ENCODE data around the gene TM4SF1. TPM values are rescaled to one million over a fixed set of nuclear protein-coding genes. Genes with fewer than 3 reads are reported as not detected.
"Not testable (repeated sequence)": the region's sequence is repeated elsewhere in the genome, so short reads cannot be mapped to it uniquely, and the experiment has no call there.

The TM4SF1 gene
- total RNA-seq, 1 experiment from 2014 or later: 535 TPM

DNA sequence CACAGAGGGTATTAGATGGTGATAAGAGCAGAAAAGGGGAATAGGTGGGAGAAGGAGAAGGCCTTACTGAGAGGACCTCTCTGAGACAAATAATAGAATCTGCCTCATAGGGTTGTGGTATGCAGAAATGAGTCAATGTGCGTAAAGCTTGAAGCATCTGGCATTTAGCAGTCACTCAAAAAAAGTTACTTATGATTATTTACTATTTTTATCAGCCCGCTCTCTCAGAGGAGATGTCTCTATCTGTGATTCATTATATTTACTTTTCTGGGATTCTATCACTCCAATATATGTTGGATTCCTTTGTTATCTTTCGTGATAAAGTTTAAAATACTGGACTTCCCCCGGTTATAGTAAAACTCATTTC is 4.6 kb upstream of the TM4SF1 start:
- BruUV-seq (replicated peaks): no TSS peak
- H3F3A ChIP-seq (ENCODE audit: low read length, unreplicated experiment): peaks cover 16% of the 10 kb centered on the region
- peaks cover 2% of the 10 kb centered on the region for H4K20me1 ChIP-seq (ENCODE audit: low read length)
- intact Hi-C loops (cut with micrococcal nuclease): no loop called here
- H3K9me2 ChIP-seq (replicated peaks; ENCODE audit: low read length): no peaks in the 10 kb centered on the region
- DNase-seq (peak; percentile 81), ATAC-seq (peak; percentile 3; the same call in 1 of the 2 replicates)
- no peak overlapping the region for H2AFZ ChIP-seq (ENCODE audit: low read length)
- no peaks in the 10 kb centered on the region for H3K27me3 ChIP-seq (ENCODE audit: low read length)
- H3K27ac ChIP-seq (ENCODE audit: low read length): peak overlapping the region; percentile 87
- ChIA-PET CTCF (no interaction called here), POLR2A (ENCODE audit: unreplicated experiment) (interaction anchor here (0.6 to 0.9 kb wide), 3 partner anchors 8 to 140 kb away, joined by 3 to 4 read pairs (median 4); no protein-coding TSS in a partner anchor)
- no peak overlapping the region for H3K4me3 ChIP-seq (ENCODE audit: low read length)
- peaks cover 66% of the 10 kb centered on the region for H3K4me1 ChIP-seq (ENCODE audit: insufficient read depth, low read length)
- no peaks in the 10 kb centered on the region for H3K36me3 ChIP-seq (ENCODE audit: low read depth, low read length)
- peaks cover 11% of the 10 kb centered on the region for H3K79me2 ChIP-seq (ENCODE audit: low read length)
- H3K4me2 ChIP-seq (ENCODE audit: low read length): peak overlapping the region; percentile 53
- H3K9ac ChIP-seq (ENCODE audit: low read length): peak overlapping the region; percentile 61
- TF ChIP-seq EZH2phosphoT487 (IDR thresholded peaks at IDR 0.05; ENCODE audit: borderline replicate concordance, low read length) (no peak), EZH2 (IDR thresholded peaks at IDR 0.05; ENCODE audit: low read length, unreplicated experiment) (no peak)
- TF ChIP-seq, protein P1, sequence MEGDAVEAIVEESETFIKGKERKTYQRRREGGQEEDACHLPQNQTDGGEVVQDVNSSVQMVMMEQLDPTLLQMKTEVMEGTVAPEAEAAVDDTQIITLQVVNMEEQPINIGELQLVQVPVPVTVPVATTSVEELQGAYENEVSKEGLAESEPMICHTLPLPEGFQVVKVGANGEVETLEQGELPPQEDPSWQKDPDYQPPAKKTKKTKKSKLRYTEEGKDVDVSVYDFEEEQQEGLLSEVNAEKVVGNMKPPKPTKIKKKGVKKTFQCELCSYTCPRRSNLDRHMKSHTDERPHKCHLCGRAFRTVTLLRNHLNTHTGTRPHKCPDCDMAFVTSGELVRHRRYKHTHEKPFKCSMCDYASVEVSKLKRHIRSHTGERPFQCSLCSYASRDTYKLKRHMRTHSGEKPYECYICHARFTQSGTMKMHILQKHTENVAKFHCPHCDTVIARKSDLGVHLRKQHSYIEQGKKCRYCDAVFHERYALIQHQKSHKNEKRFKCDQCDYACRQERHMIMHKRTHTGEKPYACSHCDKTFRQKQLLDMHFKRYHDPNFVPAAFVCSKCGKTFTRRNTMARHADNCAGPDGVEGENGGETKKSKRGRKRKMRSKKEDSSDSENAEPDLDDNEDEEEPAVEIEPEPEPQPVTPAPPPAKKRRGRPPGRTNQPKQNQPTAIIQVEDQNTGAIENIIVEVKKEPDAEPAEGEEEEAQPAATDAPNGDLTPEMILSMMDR (conservative IDR thresholded peaks at IDR 0.05; ENCODE audit: low read depth, low read length): no peak
- H3K9me3 ChIP-seq (ENCODE audit: low read length): no peaks in the 10 kb centered on the region

DNA sequence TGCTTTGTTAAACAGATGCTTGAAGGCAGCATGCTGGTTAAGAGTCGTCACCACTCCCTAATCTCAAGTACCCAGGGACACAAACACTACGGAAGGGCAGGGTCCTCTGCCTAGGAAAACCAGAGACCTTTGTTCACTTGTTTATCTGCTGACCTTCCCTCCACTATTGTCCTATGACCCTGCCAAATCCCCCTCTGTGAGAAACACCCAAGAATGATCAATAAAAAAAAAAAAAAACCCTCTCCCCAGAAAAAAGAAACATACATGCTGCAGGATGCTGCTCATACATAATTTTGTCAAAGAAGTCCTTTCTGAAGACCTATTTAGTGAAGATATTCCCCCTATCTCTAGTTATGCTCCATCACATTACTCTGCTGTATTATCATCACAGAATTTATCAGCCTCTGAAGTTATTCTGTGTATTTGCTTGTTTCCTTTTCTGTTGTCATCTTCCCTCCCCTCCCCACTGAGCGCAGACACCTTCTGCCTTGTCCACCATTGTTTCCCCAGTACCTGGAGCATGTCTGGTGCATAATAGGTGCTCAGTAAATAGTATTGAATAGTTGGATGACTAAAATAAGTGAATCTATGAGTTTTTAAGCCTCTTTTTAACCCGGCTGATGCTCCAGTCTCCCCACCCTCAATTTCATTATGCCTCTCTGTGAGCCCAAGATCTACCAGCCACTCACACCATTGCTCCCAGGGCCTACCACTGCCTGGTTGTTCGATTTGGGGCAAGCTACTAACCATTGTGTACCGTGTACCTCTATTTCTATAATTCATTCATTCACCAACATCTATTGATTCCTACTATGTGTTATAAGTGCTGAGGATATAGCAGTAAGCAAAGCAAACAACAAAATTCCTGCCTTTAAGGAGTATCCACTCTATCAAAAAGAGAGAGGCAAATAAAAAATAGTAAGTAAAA is 4.0 kb upstream of the TM4SF1 start:
- Histone ChIP-seq H3K27me3 (ENCODE audit: low read length) (no peaks in the 10 kb centered on the region), H3K4me2 (ENCODE audit: low read length) (peak overlapping the region; percentile 48), H3K4me1 (ENCODE audit: insufficient read depth, low read length) (peaks cover 62% of the 10 kb centered on the region), H3F3A (ENCODE audit: low read length, unreplicated experiment) (peaks cover 16% of the 10 kb centered on the region), H3K9ac (ENCODE audit: low read length) (peak overlapping the region; percentile 57), H3K9me2 (replicated peaks; ENCODE audit: low read length) (no peaks in the 10 kb centered on the region), H3K27ac (ENCODE audit: low read length) (peak overlapping the region; percentile 87), H3K36me3 (ENCODE audit: low read depth, low read length) (no peaks in the 10 kb centered on the region), H3K9me3 (ENCODE audit: low read length) (no peaks in the 10 kb centered on the region), H3K79me2 (ENCODE audit: low read length) (peaks cover 18% of the 10 kb centered on the region), H4K20me1 (ENCODE audit: low read length) (peaks cover 8% of the 10 kb centered on the region), H3K4me3 (ENCODE audit: low read length) (no peak overlapping the region), H2AFZ (ENCODE audit: low read length) (no peak overlapping the region)
- no peak for ATAC-seq
- no TSS peak for BruUV-seq (replicated peaks)
- DNase-seq: no peak
- ChIA-PET POLR2A (ENCODE audit: unreplicated experiment) (no interaction called here), CTCF (no interaction called here)
- TF ChIP-seq EZH2 (IDR thresholded peaks at IDR 0.05; ENCODE audit: low read length, unreplicated experiment) (no peak), EZH2phosphoT487 (IDR thresholded peaks at IDR 0.05; ENCODE audit: borderline replicate concordance, low read length) (no peak)
- TF ChIP-seq, protein P1 (conservative IDR thresholded peaks at IDR 0.05; ENCODE audit: low read depth, low read length): no peak
- intact Hi-C loops (cut with micrococcal nuclease): no loop called here

DNA sequence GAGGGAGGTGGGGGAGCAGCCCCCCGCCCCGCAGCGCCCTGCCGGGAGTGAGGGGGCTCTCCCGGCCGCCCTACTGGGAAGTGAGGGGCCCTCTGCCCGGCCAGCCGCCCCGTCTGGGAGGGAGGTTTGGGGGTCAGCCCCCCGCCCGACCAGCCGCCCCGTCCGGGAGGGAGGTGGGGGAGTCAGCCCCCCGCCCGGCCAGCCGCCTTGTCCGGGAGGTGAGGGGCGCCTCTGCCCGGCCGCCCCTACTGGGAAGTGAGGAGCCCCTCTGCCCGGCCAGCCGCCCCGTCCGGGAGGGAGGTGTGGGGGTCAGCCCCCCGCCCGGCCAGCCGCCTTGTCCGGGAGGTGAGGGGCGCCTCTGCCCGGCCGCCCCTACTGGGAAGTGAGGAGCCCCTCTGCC is 2.8 kb upstream of the TM4SF1 start:
- H4K20me1 ChIP-seq (ENCODE audit: low read length): peaks cover 20% of the 10 kb centered on the region
- H3K9me2 ChIP-seq (replicated peaks; ENCODE audit: low read length); H2AFZ ChIP-seq (ENCODE audit: low read length); H3K9me3 ChIP-seq (ENCODE audit: low read length); ATAC-seq; H3K27me3 ChIP-seq (ENCODE audit: low read length); CTCF ChIA-PET; intact Hi-C loops (cut with micrococcal nuclease); H3K27ac ChIP-seq (ENCODE audit: low read length); H3K4me3 ChIP-seq (ENCODE audit: low read length); H3K9ac ChIP-seq (ENCODE audit: low read length); H3K4me2 ChIP-seq (ENCODE audit: low read length); DNase-seq; POLR2A ChIA-PET (ENCODE audit: unreplicated experiment); H3F3A ChIP-seq (ENCODE audit: low read length, unreplicated experiment); BruUV-seq (replicated peaks): not testable (repeated sequence)
- H3K4me1 ChIP-seq (ENCODE audit: insufficient read depth, low read length): peaks cover 56% of the 10 kb centered on the region
- H3K36me3 ChIP-seq (ENCODE audit: low read depth, low read length): peaks cover 10% of the 10 kb centered on the region
- peaks cover 30% of the 10 kb centered on the region for H3K79me2 ChIP-seq (ENCODE audit: low read length)

Measured in PC-3 (cell line).